CD4-positive, alpha-beta T cell (primary cell): ENCODE results near the gene AFAP1L1. TPM values are rescaled to one million over a fixed set of nuclear protein-coding genes. Genes with fewer than 3 reads are reported as not detected.

Experiments
- ATAC-seq: fragments of 200-7000 bp; cut with Tn5 transposase; one replicate; pipeline ENCODE4 v1.10.0; 2022; ENCODE audit warnings: mild to moderate bottlenecking; ENCODE audit not compliant: poor library complexity
- CTCF ChIA-PET: fragments of 350-600 bp; sonication (Branson Sonifier 250); formaldehyde crosslinking; loops from one replicate; lab custom pipeline; 2021; ENCODE audit warnings: antibody characterized with exemption, inconsistent platforms; lab: Charles Lee
- POLR2A ChIA-PET: fragments of 350-600 bp; sonication (Branson Sonifier 250); formaldehyde crosslinking; loops from one replicate; lab custom pipeline; 2021; ENCODE audit warnings: antibody characterized with exemption, inconsistent platforms; lab: Charles Lee
- DNase-seq, 14 experiments: peaks; one replicate each; pipeline ENCODE4 v3.0.0-alpha.2; 2013 to 2020; ENCODE audit warnings: mixed read lengths in 2 of 14
- H3K27ac ChIP-seq, 2 donors: one replicate each; pipeline versions ENCODE4 v1.5.1 to v1.7.0; 2013; ENCODE audit warnings: low read length in 2 of 2, low read depth in 1 of 2, mild to moderate bottlenecking in 1 of 2
- H3K27me3 ChIP-seq, 2 experiments: 1 replicate in 1 of 2; 2 replicates in 1 of 2; pipeline versions ENCODE4 v1.6.1 to v1.7.0; 2013; ENCODE audit warnings: low read length in 2 of 2, control low read depth in 1 of 2, mild to moderate bottlenecking in 1 of 2, moderate library complexity in 1 of 2; ENCODE audit not compliant: insufficient read depth in 2 of 2, control insufficient read depth in 1 of 2
- H3K36me3 ChIP-seq: one replicate; pipeline ENCODE4 v1.6.1; 2013; ENCODE audit warnings: low read length, control low read depth; ENCODE audit not compliant: insufficient read depth
- H3K4me1 ChIP-seq: one replicate; pipeline ENCODE4 v1.6.1; 2013; ENCODE audit warnings: low read length, control low read depth; ENCODE audit not compliant: insufficient read depth
- H3K4me3 ChIP-seq: one replicate; pipeline ENCODE4 v1.5.1; 2013; ENCODE audit warnings: mild to moderate bottlenecking, low read length, moderate library complexity
- H3K9me3 ChIP-seq, 2 experiments: 1 replicate in 1 of 2; 2 replicates in 1 of 2; pipeline versions ENCODE4 v1.6.1 to v1.7.0; 2013; ENCODE audit warnings: low read length in 2 of 2, mild to moderate bottlenecking in 2 of 2, control low read depth in 1 of 2, moderate library complexity in 1 of 2; ENCODE audit not compliant: control insufficient read depth in 1 of 2, insufficient read depth in 1 of 2
- H3K27ac Mint-ChIP-seq: one replicate; pipeline ENCODE4 v1.8.0; 2020; ENCODE audit warnings: mixed read lengths
- H3K27me3 Mint-ChIP-seq: one replicate; pipeline ENCODE4 v1.8.0; 2021; ENCODE audit warnings: mixed read lengths
- H3K36me3 Mint-ChIP-seq: one replicate; pipeline ENCODE4 v1.8.0; 2021; ENCODE audit warnings: low read depth, mixed read lengths
- H3K4me1 Mint-ChIP-seq: one replicate; pipeline ENCODE4 v1.8.0; 2021; ENCODE audit warnings: low read depth, mixed read lengths
- H3K4me3 Mint-ChIP-seq: one replicate; pipeline ENCODE4 v1.8.0; 2020; ENCODE audit warnings: mild to moderate bottlenecking, mixed read lengths
- H3K9me3 Mint-ChIP-seq: one replicate; pipeline ENCODE4 v1.8.0; 2020; ENCODE audit warnings: mixed read lengths
- intact Hi-C, 2 experiments: fragments of 100-400 bp; cut with DNase I in 1 of 2; cut with micrococcal nuclease in 1 of 2; formaldehyde crosslinking; loops; one replicate each; pipeline versions ENCODE4 v1.15.1 to v1.9.0; 2023 to 2025; cut with DNase I, micrococcal nuclease
- total RNA-seq, 174 experiments: library from RNA in 2 of 174; stranded (reverse) in 2 of 174; gene quantifications; one replicate each; pipeline ENCODE4 v1.2.3 and lab custom pipeline; 2021 to 2026
- TF ChIP-seq, protein P1 (sequence below): fragments of 200-600 bp; IDR thresholded peaks from one replicate; pipeline ENCODE4 v1.8.0; 2022; ENCODE audit warnings: antibody characterized with exemption, mild to moderate bottlenecking

The AFAP1L1 gene
- total RNA-seq, 2 experiments from 2014 or later = 0.47 to 0.56 TPM

DNA sequence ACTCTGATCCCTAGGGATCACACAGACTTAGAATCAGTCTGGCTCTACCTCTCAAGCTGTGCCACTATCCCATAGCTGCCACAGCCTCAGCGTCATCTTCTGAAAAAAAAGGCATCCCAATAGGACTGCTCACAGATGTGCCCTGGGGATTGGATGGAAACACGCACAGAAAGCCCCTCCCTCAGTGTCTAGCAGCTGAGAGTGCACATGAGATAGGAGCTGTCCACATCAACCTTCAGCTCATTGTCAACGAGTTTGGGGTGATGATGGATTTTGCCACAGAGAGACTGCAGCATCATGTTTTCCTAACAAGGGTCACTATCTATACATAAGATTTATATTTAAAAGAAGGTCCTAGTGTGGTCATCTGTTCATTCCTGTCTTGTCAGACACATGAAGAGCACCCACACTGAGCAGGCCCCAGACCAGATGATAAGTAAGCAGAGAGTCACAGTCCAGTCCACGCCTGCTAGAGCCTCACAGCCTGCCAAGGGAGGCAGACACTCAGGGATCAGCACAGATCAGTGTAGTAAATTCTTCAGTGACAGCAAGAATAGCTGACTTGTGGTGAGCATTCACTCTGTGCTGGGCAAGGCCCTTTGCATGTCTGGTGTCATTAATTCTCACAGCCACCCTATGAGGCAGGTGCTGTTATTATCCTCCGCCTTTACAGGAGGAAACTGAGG, 25.8 kb downstream of the AFAP1L1 start:
- H3K4me1 Mint-ChIP-seq = peaks cover 65% of the 10 kb centered on the region
- ATAC-seq = no peak
- CTCF ChIA-PET = no interaction called here
- TF ChIP-seq, protein P1, sequence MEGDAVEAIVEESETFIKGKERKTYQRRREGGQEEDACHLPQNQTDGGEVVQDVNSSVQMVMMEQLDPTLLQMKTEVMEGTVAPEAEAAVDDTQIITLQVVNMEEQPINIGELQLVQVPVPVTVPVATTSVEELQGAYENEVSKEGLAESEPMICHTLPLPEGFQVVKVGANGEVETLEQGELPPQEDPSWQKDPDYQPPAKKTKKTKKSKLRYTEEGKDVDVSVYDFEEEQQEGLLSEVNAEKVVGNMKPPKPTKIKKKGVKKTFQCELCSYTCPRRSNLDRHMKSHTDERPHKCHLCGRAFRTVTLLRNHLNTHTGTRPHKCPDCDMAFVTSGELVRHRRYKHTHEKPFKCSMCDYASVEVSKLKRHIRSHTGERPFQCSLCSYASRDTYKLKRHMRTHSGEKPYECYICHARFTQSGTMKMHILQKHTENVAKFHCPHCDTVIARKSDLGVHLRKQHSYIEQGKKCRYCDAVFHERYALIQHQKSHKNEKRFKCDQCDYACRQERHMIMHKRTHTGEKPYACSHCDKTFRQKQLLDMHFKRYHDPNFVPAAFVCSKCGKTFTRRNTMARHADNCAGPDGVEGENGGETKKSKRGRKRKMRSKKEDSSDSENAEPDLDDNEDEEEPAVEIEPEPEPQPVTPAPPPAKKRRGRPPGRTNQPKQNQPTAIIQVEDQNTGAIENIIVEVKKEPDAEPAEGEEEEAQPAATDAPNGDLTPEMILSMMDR = no peak
- peaks cover 44% of the 10 kb centered on the region for H3K4me1 ChIP-seq
- POLR2A ChIA-PET = interaction anchor here (2.0 to 2.8 kb wide), 3 partner anchors 47 to 60 kb away, joined by 9 to 10 read pairs (median 9); partner anchors contain the start of genes GRPEL2 and PCYOX1L
- H3K36me3 Mint-ChIP-seq = no peaks in the 10 kb centered on the region
- H3K4me3 ChIP-seq = no peak overlapping the region
- H3K27me3 ChIP-seq = peaks cover 0 to 3% of the 10 kb centered on the region in 2 experiments
- H3K9me3 ChIP-seq = peaks cover 0 to 10% of the 10 kb centered on the region in 2 experiments
- no peaks in the 10 kb centered on the region for H3K9me3 Mint-ChIP-seq
- no peak for DNase-seq
- peak overlapping the region; percentile 89 for H3K27ac Mint-ChIP-seq
- no peak overlapping the region for H3K4me3 Mint-ChIP-seq
- H3K27me3 Mint-ChIP-seq = peaks cover 7% of the 10 kb centered on the region
- intact Hi-C loops = no loop called here
- no peaks in the 10 kb centered on the region for H3K36me3 ChIP-seq
- H3K27ac ChIP-seq = no peak overlapping the region

DNA sequence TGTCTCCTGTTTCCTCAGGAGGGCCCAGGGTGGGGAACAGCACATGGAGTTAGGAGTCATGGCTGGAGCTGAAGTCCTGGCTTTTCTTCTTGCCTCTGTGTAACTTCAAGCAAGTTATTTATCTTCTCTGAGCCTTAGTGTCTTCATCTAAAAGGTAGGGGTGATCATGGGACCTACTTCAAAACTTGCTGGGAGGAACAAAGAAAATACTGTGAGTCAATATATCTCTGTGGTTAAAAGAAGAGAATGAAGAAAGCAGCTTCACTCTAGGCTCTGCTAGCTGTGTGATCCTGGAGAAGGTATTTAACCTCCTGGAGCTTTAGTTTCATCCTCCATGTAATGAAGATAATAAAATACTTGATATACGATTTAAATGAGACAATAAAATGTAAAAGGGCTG, 26.5 kb downstream of the AFAP1L1 start:
- peaks cover 0 to 10% of the 10 kb centered on the region in 2 experiments for H3K9me3 ChIP-seq
- CTCF ChIA-PET = no interaction called here
- intact Hi-C loops = no loop called here
- no peaks in the 10 kb centered on the region for H3K36me3 Mint-ChIP-seq
- DNase-seq = peak in 1 of 14 experiments; percentile 13
- H3K27me3 ChIP-seq = peaks cover 0 to 3% of the 10 kb centered on the region in 2 experiments
- POLR2A ChIA-PET = interaction anchor here (0.6 to 2.8 kb wide), 6 partner anchors 15 to 63 kb away, joined by 3 to 10 read pairs (median 7); partner anchors contain the start of genes GRPEL2 and PCYOX1L
- H3K27me3 Mint-ChIP-seq = peaks cover 7% of the 10 kb centered on the region
- no peak overlapping the region for H3K4me3 ChIP-seq
- TF ChIP-seq, protein P1 = no peak
- no peak overlapping the region for H3K27ac ChIP-seq
- no peaks in the 10 kb centered on the region for H3K36me3 ChIP-seq
- H3K4me1 Mint-ChIP-seq = peaks cover 65% of the 10 kb centered on the region
- H3K4me1 ChIP-seq = peaks cover 44% of the 10 kb centered on the region
- H3K27ac Mint-ChIP-seq = peak overlapping the region; percentile 89
- no peaks in the 10 kb centered on the region for H3K9me3 Mint-ChIP-seq
- H3K4me3 Mint-ChIP-seq = peak overlapping the region; percentile 21
- peak; percentile 85 for ATAC-seq

DNA sequence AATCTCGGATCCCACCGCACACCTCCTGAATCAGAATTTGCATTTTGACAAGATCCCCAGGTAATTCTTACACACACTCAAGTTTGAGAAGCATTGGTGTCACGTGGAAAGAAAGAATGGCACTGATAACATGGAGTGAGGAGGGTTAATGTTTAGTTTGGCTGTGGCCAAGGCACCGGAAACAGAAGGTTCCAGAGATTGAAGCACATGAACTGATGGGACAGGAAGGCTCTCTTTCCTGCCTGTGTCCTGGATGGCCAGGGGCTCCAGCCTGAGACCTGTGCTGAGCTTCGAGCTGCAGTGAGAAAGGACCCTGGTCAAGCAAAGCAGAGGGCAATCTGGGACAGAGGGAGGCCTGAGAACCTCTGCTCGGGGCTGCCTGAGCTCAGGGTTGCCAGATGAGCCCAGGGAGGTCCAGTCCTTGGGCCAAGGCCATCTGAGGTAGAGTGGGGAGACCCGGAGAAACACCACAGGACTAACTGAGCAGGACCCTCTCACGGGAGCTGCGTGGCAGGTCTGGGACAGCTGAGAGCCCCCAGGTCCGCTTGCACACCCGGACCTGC, 27.3 kb downstream of the AFAP1L1 start:
- POLR2A ChIA-PET = interaction anchor here (0.6 to 2.8 kb wide), 6 partner anchors 14 to 62 kb away, joined by 3 to 10 read pairs (median 7); partner anchors contain the start of genes GRPEL2 and PCYOX1L
- Mint-ChIP-seq H3K27me3 (peaks cover 7% of the 10 kb centered on the region), H3K4me1 (peaks cover 65% of the 10 kb centered on the region), H3K27ac (peak overlapping the region; percentile 89), H3K9me3 (no peaks in the 10 kb centered on the region), H3K4me3 (peak overlapping the region; percentile 23), H3K36me3 (no peaks in the 10 kb centered on the region)
- H3K27me3 ChIP-seq = peaks cover 0 to 3% of the 10 kb centered on the region in 2 experiments
- no peak overlapping the region for H3K27ac ChIP-seq
- intact Hi-C loops = no loop called here
- DNase-seq (no peak), ATAC-seq (no peak)
- peaks cover 0 to 10% of the 10 kb centered on the region in 2 experiments for H3K9me3 ChIP-seq
- no peaks in the 10 kb centered on the region for H3K36me3 ChIP-seq
- no peak overlapping the region for H3K4me3 ChIP-seq
- H3K4me1 ChIP-seq = peaks cover 44% of the 10 kb centered on the region
- CTCF ChIA-PET = no interaction called here
- TF ChIP-seq, protein P1 = no peak
